Medulla oblongata (tissue), 1 donor: ENCODE results near the gene OS9.

Experiments used
- DNase-seq: peaks from one replicate; pipeline ENCODE4 v3.0.0-alpha.2; 2015; ENCODE audit errors: extremely low spot score

The OS9 gene

DNA sequence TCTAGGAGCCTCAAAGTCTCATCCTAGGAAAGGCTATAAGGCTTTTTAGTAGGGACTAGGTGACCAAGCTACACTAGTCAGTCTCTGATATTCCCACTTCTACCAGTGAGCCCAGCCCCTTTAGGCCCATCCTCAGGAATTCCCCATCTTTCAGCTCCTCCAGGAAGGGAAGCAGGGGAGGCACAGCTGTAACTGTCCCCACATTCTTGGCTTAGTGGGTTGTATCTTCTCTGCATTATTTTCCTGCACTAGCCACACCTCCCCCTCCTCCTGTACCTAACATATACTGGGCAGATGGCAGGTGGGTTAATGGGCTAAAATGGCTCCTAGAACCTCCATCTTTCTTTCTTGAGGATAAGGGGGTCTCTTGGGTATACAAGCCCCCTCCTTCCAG lies 73.4 kb downstream of the OS9 start:
- DNase-seq = no peak

DNA sequence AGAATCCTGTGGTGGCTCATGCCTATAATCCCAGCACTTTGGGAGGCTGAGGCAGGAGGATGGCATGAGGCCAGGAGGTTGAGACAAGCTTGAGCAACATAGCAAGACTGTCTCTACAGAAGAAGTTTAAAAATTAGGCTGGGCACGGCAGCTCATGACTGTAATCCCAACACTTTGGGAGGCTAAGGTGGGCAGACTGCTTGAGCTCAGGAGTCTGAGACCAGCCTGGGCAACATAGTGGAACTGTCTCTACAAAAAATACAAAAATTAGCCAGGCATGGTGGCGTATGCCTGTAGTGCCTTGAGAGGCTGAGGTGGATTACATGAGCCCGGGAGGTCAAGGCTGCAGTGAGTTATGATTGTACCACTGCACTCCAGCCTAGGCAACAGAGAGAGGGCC lies 73.9 kb downstream of the OS9 start:
- DNase-seq = no peak

DNA sequence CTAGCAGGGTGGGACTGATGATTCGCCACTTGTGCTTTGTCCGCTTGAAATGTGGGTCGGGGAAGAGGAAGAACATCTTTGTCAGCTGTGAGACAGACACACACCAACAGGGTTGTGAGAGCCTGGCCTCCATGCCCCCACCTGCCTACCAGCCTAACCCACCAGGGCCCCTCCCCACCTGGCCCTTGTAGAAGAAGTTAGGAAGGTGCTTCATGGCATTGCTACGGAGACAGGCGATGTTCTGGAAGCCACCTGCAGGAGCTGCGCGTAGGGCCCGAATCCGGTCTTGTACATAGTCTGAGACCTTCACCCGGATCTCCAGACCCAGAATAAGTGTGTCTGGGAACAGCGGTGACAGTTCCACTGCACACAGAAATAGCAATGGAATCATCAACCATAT lies 75.7 kb downstream of the OS9 start:
- DNase-seq = no peak

DNA sequence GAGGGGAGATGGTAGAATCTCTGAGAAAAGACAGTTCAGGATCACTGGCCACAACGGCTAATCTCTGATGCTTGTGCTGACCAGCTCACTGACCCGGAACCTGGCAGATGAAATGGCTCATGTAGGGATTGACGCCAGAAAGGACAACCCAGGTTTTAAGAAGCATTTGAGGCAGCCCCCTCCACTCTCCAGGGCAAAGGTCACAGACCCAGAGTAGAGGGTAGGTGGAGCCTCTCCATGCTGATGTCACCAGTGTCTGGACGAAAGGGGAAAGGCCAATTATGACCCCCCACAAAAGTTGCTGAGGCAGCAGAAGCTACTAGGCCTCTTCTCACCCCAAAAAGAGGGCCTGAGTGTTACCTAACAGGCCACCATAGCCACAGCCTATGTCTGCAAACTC lies 76.8 kb downstream of the OS9 start:
- no peak for DNase-seq
